ENCODE measurements around the gene RFX7. TPM values are rescaled to one million over a fixed set of nuclear protein-coding genes. Genes with fewer than 3 reads are reported as not detected.

RFX7 gene
- total RNA-seq, 2 donors from 2014 or later: 4.4 to 5.9 TPM

DNA sequence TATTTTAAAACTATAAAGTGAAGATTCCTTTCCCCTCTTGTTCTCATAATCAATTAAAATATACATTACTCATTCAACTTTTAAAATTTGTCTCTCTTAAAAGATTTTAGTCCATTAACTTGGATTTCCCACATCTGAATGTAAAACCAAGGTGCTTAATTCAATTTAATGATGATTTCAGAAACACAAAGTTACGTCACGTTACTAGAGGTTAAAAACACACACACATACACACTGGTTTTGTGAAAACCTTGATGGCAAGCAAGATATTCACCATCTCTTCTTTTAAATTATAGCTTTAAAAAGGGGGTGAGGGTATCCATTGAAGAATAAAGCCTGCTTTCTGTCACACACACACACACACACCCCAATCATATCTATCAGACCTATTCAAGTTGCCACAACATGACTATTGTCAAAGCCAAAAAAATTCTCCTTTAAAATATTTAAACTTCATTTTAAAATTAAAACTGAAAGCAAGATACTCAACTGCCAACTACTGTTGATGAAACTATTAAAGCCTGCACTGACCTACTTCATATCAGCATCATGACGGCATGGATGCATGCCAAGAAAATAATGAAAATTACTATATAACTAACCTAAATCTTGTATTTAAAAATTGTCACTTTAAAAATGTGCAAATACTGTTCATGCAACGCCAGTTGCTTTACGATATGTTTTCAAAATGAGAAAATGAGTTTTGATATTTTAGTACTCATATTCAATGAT, 2.1 kb downstream of the RFX7 start:
- H3K9me3 ChIP-seq: no peaks in the 10 kb centered on the region
- H3K4me1 ChIP-seq: peaks cover 0 to 32% of the 10 kb centered on the region in 2 donors
- H3K4me3 ChIP-seq: no peak overlapping the region
- TF ChIP-seq, protein P1, sequence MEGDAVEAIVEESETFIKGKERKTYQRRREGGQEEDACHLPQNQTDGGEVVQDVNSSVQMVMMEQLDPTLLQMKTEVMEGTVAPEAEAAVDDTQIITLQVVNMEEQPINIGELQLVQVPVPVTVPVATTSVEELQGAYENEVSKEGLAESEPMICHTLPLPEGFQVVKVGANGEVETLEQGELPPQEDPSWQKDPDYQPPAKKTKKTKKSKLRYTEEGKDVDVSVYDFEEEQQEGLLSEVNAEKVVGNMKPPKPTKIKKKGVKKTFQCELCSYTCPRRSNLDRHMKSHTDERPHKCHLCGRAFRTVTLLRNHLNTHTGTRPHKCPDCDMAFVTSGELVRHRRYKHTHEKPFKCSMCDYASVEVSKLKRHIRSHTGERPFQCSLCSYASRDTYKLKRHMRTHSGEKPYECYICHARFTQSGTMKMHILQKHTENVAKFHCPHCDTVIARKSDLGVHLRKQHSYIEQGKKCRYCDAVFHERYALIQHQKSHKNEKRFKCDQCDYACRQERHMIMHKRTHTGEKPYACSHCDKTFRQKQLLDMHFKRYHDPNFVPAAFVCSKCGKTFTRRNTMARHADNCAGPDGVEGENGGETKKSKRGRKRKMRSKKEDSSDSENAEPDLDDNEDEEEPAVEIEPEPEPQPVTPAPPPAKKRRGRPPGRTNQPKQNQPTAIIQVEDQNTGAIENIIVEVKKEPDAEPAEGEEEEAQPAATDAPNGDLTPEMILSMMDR (IDR thresholded peaks at IDR 0.05): no peak
- no peaks in the 10 kb centered on the region for H3K27me3 ChIP-seq
- no peaks in the 10 kb centered on the region for H3K36me3 ChIP-seq
- H3K27ac ChIP-seq: no peak overlapping the region
- no peak for DNase-seq (ENCODE audit: low spot score)

DNA sequence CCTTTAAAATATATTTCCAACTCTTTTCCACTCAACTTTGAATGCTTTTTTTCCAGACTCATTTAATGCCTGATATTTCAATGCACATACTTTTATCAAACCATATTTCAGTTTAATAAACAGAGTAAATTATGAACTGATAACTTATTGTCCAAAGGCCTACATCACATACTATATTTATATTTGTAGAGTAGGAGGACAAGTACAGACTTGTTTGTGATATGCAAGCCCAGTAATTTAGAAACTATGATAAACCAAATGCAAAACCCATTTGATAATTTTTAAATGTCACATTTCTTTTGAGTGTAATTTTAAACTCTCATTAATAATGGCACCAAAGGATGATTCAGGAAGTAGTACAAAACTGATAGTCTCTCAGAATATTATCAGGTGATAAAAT, 3.3 kb downstream of the RFX7 start:
- Histone ChIP-seq H3K4me3 (no peak overlapping the region), H3K9me3 (no peaks in the 10 kb centered on the region), H3K27me3 (no peaks in the 10 kb centered on the region), H3K27ac (no peak overlapping the region), H3K4me1 (peaks cover 0 to 26% of the 10 kb centered on the region in 2 donors), H3K36me3 (no peaks in the 10 kb centered on the region)
- TF ChIP-seq, protein P1 (IDR thresholded peaks at IDR 0.05): no peak
- no peak for DNase-seq (ENCODE audit: low spot score)

DNA sequence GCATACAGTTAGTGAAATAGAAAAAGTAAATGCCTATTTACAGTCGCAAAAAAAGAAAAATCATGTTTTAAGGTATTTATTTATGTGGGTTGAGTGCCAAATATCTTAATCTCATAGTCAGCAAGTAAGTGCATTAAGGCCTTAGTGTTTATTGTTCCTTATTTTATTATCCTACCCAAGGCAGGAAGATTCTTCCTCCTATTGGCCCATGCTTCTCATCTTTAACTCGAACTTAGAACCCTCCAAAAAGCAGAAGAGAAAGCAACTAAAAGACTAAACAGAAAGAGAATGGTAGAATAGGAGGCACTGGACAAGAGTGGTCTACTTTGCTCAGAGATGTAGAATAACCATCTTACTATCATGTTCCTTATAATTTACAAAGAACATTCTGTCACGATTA, 7.5 kb downstream of the RFX7 start:
- no peak for DNase-seq (ENCODE audit: low spot score)
- peaks cover 0 to 3% of the 10 kb centered on the region in 2 donors for H3K4me1 ChIP-seq
- H3K27me3 ChIP-seq: no peaks in the 10 kb centered on the region

DNA sequence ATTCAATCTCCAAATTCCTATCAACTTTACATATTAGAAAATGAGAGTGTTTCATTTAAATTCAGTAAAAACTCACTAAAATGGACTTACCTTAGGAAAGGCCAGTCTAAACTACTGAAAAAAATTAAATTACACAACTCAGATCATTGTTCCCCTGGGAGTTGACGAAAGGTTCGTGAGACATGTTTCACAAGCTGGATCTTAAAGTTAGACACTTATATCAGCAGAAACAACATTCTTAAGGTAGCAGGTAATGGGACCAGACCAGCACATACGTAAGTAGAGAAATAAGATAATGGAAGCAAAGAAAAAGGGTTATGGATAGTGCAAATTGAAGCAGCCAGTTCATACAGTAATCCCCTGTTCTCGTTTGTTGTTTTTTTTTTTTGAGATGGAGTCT, 8.9 kb downstream of the RFX7 start:
- no peak overlapping the region for H3K27ac ChIP-seq
- no peak overlapping the region for H3K4me3 ChIP-seq
- no peak for DNase-seq (ENCODE audit: low spot score)

More for the DNA sequence above, 7.5 kb downstream of the RFX7 start:
- TF ChIP-seq, protein P1 (IDR thresholded peaks at IDR 0.05): no peak
- no peak overlapping the region for H3K4me3 ChIP-seq
- H3K9me3 ChIP-seq: peaks cover 3 to 8% of the 10 kb centered on the region in 2 donors
- H3K36me3 ChIP-seq: peaks cover 7% of the 10 kb centered on the region
- H3K27ac ChIP-seq: no peak overlapping the region

DNA sequence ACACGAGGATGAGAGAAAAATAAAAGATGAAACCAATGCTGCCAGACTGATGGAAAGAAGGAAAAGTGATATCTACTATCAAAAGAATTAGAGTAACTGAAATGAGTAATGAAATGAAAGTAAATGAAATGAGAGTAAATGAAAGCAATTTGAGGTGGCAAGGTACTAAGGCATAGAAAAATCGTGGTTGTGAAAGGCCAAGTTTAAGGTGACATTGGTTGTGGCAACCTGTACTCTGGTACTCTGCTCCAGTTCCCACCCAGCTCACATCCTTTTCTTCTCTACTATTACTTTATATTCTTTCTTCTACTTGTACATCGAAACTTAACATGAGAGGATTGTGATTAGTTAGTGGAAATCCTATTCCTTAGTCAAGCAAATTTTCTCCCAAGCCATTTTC, 10.1 kb downstream of the RFX7 start:
- Histone ChIP-seq H3K4me3 (no peak overlapping the region), H3K27ac (no peak overlapping the region), H3K9me3 (peaks cover 3 to 8% of the 10 kb centered on the region in 2 donors), H3K36me3 (peaks cover 7% of the 10 kb centered on the region), H3K4me1 (no peaks in the 10 kb centered on the region), H3K27me3 (no peaks in the 10 kb centered on the region)
- no peak for DNase-seq (ENCODE audit: low spot score)
- TF ChIP-seq, protein P1 (IDR thresholded peaks at IDR 0.05): no peak

More for the DNA sequence above, 8.9 kb downstream of the RFX7 start:
- Histone ChIP-seq H3K27me3 (no peaks in the 10 kb centered on the region), H3K4me1 (no peaks in the 10 kb centered on the region), H3K9me3 (peaks cover 3 to 8% of the 10 kb centered on the region in 2 donors), H3K36me3 (peaks cover 7% of the 10 kb centered on the region)
- TF ChIP-seq, protein P1 (IDR thresholded peaks at IDR 0.05): no peak

DNA sequence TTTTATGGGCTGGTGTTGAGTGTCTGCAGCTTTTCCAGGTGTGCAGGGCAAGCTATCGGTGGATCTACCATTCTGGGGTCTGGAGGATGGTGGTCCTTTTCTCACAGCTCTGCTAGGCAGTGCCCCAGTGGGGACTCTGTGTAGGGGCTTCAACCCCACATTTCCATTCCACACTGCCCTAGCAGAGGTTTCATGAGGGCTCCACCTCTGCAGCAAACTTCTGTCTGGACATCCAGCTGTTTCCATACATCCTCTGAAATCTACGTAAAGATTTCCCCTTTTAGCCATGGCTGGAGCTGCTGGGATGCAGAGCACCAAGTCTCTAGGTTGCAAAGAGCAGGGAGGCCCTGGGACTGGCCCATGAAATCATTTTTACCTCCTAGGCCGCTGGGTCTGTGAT, 11.6 kb downstream of the RFX7 start:
- no peaks in the 10 kb centered on the region for H3K27me3 ChIP-seq
- TF ChIP-seq, protein P1 (IDR thresholded peaks at IDR 0.05): no peak
- H3K36me3 ChIP-seq: peaks cover 7% of the 10 kb centered on the region
- no peak for DNase-seq (ENCODE audit: low spot score)
- H3K4me3 ChIP-seq: no peak overlapping the region
- H3K9me3 ChIP-seq: peaks cover 3 to 21% of the 10 kb centered on the region in 2 donors
- no peaks in the 10 kb centered on the region for H3K4me1 ChIP-seq
- H3K27ac ChIP-seq: no peak overlapping the region
